ENCODE data around the gene DCANP1.

The DCANP1 gene

GRCh38 chr5:135426102-135427082 is 20.8 kb downstream of the DCANP1 start:
- no peak for DNase-seq

- no peak for DNase-seq
Observed at GRCh38 chr5:135425641-135426040, 21.5 kb downstream of the DCANP1 start.

GRCh38 chr5:135423846-135424168 is 23.3 kb downstream of the DCANP1 start:
- DNase-seq = no peak

- DNase-seq = no peak
Observed at GRCh38 chr5:135423146-135423845, 23.9 kb downstream of the DCANP1 start.

- no peak for DNase-seq
Observed at GRCh38 chr5:135422419-135422818, 24.7 kb downstream of the DCANP1 start.

- DNase-seq = no peak
Observed at GRCh38 chr5:135417083-135417482, 30.1 kb downstream of the DCANP1 start.

- no peak for DNase-seq
Observed at GRCh38 chr5:135405082-135405481, 42.1 kb downstream of the DCANP1 start.

GRCh38 chr5:135402031-135402430 is 45.1 kb downstream of the DCANP1 start:
- no peak for DNase-seq

- DNase-seq = peak in 3 of 51 donors; percentile 15 to 28 (median 18)
Observed at GRCh38 chr5:135400866-135401265, 46.3 kb downstream of the DCANP1 start.

- no peak for DNase-seq
Observed at GRCh38 chr5:135399794-135400542, 47.2 kb downstream of the DCANP1 start.

- DNase-seq = peak in 49 of 51 donors; percentile 34 to 90 (median 75)
Observed at GRCh38 chr5:135398855-135399793, 48.0 kb downstream of the DCANP1 start, which contains the start of gene MACROH2A1. TSS of gene MACROH2A1 (minus strand) at chr5:135399231. CDS start at chr5:135389093, 10,138 bp downstream.

GRCh38 chr5:135398160-135398854 is 48.8 kb downstream of the DCANP1 start:
- DNase-seq = peak in 4 of 51 donors; percentile 15 to 33 (median 18)

GRCh38 chr5:135397084-135397483 is 50.1 kb downstream of the DCANP1 start:
- no peak for DNase-seq

- no peak for DNase-seq
Observed at GRCh38 chr5:135396459-135397055, 50.6 kb downstream of the DCANP1 start.

GRCh38 chr5:135395866-135396265 is 51.3 kb downstream of the DCANP1 start:
- no peak for DNase-seq

- DNase-seq = no peak
Observed at GRCh38 chr5:135395451-135395850, 51.7 kb downstream of the DCANP1 start.

Data from hypothalamus (tissue), 51 donors.